ENCODE results near the gene WSB1. TPM values are rescaled to one million over a fixed set of nuclear protein-coding genes. Genes with fewer than 3 reads are reported as not detected.

WSB1 gene
- polyA plus RNA-seq, 1 experiment: 163 TPM

- TF ChIP-seq CTCF (IDR thresholded peaks at IDR 0.05; ENCODE audit: insufficient read depth, low read depth, low read length): no peak
- H3K27me3 ChIP-seq (ENCODE audit: control insufficient read depth, insufficient read depth, low read length): no peaks in the 10 kb centered on the region
- no peak for DNase-seq (ENCODE audit: low read depth)
- POLR2A ChIA-PET: no interaction called here
- H3K4me3 ChIP-seq (ENCODE audit: low read depth, low read length): no peak overlapping the region
- no peaks in the 10 kb centered on the region for H3K36me3 ChIP-seq (ENCODE audit: control insufficient read depth, insufficient read depth, low read length)
- CTCF ChIA-PET: interaction anchor here (1.0 to 17.8 kb wide), 3 partner anchors 13 to 254 kb away, joined by 5 to 231 read pairs (median 18); no protein-coding TSS in a partner anchor
These were observed 52.5 kb downstream of the WSB1 start for GRCh38 chr17:27346228-27346899.

GRCh38 chr17:27348196-27348595, 54.3 kb downstream of the WSB1 start:
- TF ChIP-seq CTCF (IDR thresholded peaks at IDR 0.05; ENCODE audit: insufficient read depth, low read depth, low read length): no peak
- no peaks in the 10 kb centered on the region for H3K27me3 ChIP-seq (ENCODE audit: control insufficient read depth, insufficient read depth, low read length)
- ChIA-PET POLR2A (no interaction called here), CTCF (interaction anchor here (1.3 to 17.8 kb wide), 4 partner anchors 8 to 252 kb away, joined by 4 to 231 read pairs (median 20); no protein-coding TSS in a partner anchor)
- H3K36me3 ChIP-seq (ENCODE audit: control insufficient read depth, insufficient read depth, low read length): no peaks in the 10 kb centered on the region; the same call in 1 of the 2 replicates
- DNase-seq (ENCODE audit: low read depth): no peak
- no peak overlapping the region for H3K4me3 ChIP-seq (ENCODE audit: low read depth, low read length)

- ChIA-PET POLR2A (no interaction called here), CTCF (interaction anchor here (0.6 to 17.8 kb wide), 12 partner anchors 9 to 251 kb away, joined by 3 to 231 read pairs (median 4); partner anchors contain the start of gene KSR1)
- Histone ChIP-seq H3K4me3 (ENCODE audit: low read depth, low read length) (no peak overlapping the region), H3K27me3 (ENCODE audit: control insufficient read depth, insufficient read depth, low read length) (no peaks in the 10 kb centered on the region), H3K36me3 (ENCODE audit: control insufficient read depth, insufficient read depth, low read length) (no peaks in the 10 kb centered on the region; the same call in 1 of the 2 replicates)
- no peak for TF ChIP-seq CTCF (IDR thresholded peaks at IDR 0.05; ENCODE audit: insufficient read depth, low read depth, low read length)
- no peak for DNase-seq (ENCODE audit: low read depth)
These were observed 55.7 kb downstream of the WSB1 start for GRCh38 chr17:27349540-27350021.

- ChIA-PET POLR2A (no interaction called here), CTCF (interaction anchor here (1.7 to 17.8 kb wide), 4 partner anchors 80 to 249 kb away, joined by 5 to 231 read pairs (median 10); no protein-coding TSS in a partner anchor)
- no peak overlapping the region for H3K4me3 ChIP-seq (ENCODE audit: low read depth, low read length)
- DNase-seq (ENCODE audit: low read depth): no peak
- no peaks in the 10 kb centered on the region; the same call in 1 of the 2 replicates for H3K36me3 ChIP-seq (ENCODE audit: control insufficient read depth, insufficient read depth, low read length)
- TF ChIP-seq CTCF (IDR thresholded peaks at IDR 0.05; ENCODE audit: insufficient read depth, low read depth, low read length): no peak
- no peaks in the 10 kb centered on the region for H3K27me3 ChIP-seq (ENCODE audit: control insufficient read depth, insufficient read depth, low read length)
These were observed 57.8 kb downstream of the WSB1 start for GRCh38 chr17:27351759-27352158.

- CTCF ChIA-PET: interaction anchor here (1.7 to 17.8 kb wide), 4 partner anchors 79 to 248 kb away, joined by 5 to 231 read pairs (median 10); no protein-coding TSS in a partner anchor
- no peak for TF ChIP-seq CTCF (IDR thresholded peaks at IDR 0.05; ENCODE audit: insufficient read depth, low read depth, low read length)
- H3K4me3 ChIP-seq (ENCODE audit: low read depth, low read length): no peak overlapping the region
- DNase-seq (ENCODE audit: low read depth): no peak
- H3K27me3 ChIP-seq (ENCODE audit: control insufficient read depth, insufficient read depth, low read length): no peaks in the 10 kb centered on the region
- no peaks in the 10 kb centered on the region; the same call in 1 of the 2 replicates for H3K36me3 ChIP-seq (ENCODE audit: control insufficient read depth, insufficient read depth, low read length)
- POLR2A ChIA-PET: no interaction called here
These were observed 58.6 kb downstream of the WSB1 start for GRCh38 chr17:27352448-27353032.

All from BJ (cell line).